NCI-H82 (cell line): ENCODE measurements around the gene CFD.
"Not testable (repeated sequence)": the region's sequence is repeated elsewhere in the genome, so short reads cannot be mapped to it uniquely, and the experiment has no call there.

ENCODE experiments used
- DNase-seq: peaks from one replicate; lab custom pipeline; 2025; lab: John Stamatoyannopoulos, UW

Gene CFD

DNA sequence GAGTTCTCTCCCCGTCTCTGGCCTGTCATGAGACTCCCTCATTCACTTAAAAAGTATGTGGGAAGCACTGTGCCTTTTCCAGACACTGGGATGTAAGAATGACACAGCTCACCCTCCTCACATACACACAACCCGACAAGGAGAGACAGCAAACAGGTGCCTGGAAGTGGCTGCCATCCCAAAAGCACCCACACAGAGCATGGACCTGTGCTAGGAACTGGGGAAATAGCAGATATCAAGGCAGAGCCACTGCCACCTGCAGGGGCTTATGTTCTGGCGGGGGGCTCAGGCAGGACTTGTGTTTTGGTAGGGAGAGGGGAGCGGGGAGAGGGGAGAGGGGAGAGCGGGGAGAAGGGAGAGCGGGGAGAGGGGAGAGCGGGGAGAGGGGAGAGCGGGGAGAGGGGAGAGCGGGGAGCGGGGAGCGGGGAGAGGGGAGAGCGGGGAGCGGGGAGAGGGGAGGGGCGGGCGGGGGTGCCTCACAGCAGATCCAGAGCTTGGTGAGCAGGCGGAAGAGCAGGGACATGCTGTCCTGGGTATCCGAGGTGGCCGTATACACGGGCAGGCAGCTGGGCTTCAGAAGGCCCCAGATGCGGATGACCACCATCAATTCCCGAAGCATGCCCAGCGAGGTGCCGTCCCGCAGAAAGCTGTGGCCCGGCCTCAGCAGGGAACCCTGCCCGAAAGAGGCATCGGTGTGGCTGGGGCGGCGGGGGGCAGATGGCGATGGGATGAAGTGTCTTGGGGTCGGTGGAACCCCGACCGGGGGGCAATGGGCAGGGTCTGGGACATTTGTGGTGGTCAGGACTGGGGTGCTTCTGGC is 12.2 kb downstream of the CFD start:
- DNase-seq, result peak; percentile 25

DNA sequence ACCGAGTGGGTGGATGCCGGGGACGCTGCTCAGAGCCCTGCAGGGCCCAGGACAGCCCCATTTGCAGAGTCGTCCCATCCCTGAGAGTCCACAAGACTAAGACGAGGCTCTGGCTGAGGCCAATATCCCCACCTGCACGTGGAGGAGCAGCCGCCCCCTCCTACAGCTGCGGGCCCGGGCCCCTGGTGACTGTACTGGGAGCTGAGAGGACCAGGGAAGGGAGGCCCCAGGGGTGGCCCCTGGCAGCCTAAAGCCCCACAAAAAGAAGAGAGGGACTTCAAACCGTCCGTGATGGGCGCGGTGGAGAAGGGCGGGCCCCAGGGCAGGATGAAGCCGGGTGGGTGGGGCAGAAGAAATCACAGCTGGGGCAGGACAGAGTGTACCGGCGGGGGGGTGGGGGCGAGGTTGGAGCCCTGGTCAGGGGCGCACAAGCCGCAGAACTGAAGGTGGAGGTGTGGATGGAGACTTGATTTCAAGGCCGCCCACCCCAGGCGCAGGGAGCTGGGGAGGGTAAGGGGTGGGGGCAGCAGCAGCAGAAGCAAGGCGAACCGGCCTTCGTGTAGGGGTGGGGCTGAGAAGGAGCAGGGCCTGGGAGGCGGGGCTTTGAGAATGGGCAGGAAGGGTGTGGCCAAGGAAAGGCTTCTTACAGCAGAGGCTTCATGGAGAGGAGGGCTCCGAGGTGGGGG is 12.9 kb downstream of the CFD start:
- DNase-seq, result peak; percentile 90

DNA sequence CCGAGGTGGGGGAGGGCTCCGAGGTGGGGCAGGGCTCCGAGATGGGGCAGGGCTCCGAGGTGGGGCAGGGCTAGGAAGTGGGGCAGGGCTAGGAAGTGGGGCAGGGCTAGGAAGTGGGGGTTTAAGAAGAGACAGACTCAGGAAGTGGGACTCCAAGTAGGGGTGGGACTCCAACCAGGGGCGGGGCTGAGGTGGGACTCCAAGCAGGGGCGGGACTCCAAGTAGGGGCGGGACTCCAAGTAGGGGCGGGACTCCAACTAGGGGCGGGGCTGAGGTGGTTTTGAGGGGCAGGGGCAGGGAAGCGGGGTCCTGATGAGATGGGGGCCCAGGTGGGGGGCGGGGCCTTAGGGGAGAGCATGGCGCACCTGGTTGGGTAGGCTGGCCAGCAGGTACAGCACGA is 13.6 kb downstream of the CFD start:
- DNase-seq, result peak; percentile 69

DNA sequence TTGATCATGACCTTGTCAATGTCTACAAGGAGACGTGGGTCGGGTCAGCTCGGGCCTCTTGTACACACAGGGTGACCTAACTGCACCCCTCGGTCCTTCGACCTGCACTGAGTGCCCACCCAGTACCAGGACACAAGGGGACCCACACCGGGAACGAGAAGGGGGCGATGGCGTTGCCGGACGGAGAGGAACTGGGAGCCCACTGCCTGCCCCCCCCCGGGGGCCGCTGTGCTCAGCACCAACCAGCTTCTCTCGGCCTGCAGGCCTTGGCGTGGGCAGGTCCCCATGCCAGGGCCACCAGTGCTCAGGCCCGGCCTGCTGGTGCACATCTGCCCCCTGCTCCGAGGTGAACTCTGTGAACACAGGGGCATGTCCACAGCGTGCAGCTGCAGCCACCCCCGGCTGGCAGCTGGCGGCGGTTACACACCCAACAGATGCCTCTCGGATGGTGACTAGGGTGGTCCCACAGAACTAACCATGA is 14.1 kb downstream of the CFD start:
- no peak for DNase-seq

DNA sequence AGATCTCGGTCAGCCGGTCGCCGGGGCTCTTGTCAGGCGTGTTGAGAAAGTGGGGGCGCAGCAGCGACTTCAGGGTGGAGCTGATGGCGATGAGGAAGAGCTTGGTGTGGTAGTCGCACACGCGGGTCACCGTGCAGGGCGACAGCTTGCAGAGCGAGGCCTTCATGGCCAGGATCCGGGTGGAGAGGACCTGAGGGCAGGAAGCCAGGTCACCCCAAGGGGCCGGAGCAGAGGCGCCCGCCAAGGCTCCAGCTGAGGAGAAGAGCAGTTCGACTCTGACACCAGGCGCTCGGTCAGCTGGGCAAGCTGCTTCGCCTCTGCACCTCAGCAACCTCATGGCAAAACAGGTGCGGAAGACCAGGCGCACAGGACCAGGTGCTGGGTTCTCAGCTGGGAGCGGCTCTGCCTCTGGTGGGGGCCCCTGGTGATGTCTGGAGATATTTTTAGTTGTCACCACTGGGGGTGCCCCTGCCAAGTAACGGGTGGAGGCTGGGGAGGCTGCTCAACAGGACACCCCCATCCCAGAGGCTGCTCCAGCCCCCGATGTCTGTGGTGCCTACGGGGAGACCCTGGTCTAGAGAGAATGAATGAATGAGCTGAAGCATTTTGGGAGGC is 15.9 kb downstream of the CFD start:
- no peak for DNase-seq

DNA sequence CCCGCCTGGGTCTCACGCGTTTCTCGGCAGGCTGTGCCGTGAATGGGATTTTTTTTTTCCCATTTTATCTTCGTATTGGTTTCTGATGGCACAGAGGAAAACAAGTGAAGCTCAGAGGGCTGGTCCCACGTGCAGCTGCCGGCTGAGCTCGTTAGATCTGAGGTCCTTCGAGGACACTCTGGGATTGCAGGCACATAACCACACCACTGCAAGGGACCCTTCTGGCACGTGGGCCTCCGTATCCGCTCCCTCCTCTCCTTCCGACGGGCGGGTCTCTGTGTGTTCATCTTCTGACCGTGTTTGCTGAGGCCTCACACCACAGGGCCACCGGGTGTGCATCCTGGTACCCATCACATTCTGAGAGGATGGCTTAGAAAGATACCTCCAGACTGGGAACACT is 16.6 kb downstream of the CFD start:
- DNase-seq, result peak; percentile 55

DNA sequence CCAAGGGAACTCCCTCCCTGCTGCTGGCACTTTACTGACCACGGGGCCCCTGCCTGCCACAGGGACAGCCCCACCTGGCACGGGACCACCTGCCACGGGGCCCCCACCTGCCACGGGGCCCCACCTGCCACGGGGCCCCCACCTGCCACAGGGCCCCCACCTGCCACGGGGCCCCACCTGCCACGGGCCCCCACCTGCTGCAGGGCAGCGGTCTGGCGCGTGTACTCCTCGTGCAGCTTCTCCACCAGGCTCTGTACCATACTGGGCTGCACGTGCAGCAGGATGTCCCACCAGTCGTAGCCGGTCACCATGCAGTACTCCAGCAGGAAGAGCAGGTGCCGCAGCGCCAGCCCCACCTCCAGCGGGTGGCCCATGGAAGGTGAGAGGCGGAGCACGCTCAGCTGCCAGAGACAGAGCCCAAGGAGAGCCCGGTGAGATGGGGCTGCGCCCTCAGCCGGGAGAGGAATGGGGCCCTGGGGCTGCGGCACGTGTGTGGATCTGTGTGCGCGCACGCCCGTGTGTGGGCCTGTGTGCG is 17.4 kb downstream of the CFD start:
- DNase-seq, result no peak

DNA sequence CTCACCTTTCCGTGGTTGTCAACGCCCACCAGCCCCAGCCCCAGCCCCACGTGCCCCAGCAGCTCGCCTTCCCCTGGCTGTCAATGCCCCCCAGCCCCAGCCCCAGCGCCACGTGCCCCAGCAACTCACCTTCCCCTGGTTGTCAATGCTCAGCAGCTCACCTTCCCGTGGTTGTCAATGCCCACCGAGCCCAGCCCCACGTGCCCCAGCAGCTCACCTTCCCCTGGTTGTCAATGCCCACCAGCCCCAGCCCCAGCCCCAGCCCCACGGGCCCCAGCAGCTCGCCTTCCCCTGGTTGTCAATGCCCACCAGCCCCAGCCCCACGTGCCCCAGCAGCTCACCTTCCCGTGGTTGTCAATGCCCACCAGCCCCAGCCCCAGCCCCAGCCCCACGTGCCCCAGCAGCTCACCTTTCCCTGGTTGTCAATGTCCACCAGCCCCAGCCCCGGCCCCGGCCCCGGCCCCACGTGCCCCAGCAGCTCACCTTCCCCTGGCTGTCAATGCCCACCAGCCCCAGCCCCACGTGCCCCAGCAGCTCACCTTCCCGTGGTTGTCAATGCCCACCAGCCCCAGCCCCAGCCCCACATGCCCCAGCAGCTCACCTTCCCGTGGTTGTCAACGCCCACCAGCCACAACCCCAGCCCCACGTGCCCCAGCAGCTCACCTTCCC is 18.7 kb downstream of the CFD start:
- DNase-seq, result not testable (repeated sequence)

DNA sequence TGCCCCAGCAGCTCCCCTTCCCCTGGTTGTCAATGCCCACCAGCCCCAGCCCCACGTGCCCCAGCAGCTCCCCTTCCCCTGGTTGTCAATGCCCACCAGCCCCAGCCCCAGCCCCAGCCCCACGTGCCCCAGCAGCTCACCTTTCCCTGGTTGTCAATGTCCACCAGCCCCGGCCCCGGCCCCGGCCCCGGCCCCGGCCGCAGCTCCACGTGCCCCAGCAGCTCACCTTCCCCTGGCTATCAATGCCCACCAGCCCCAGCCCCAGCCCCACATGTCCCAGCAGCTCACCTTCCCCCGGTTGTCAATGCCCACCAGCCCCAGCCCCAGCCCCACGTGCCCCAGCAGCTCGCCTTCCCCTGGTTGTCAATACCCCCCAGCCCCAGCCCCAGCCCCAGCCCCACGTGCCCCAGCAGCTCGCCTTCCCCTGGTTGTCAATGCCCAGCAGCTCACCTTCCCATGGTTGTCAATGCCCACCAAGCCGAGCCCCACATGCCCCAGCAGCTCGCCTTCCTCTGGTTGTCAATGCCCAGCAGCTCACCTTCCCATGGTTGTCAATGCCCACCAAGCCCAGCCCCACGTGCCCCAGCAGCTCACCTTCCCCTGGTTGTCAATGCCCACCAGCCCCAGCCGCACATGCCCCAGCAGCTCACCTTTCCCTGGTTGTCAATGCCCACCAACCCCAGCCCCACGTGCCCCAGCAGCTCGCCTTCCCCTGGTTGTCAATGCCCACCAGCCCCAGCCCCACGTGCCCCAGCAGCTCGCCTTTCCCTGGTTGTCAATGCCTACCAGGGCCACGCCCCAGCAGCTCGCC is 19.5 kb downstream of the CFD start:
- peak; percentile 19 for DNase-seq

DNA sequence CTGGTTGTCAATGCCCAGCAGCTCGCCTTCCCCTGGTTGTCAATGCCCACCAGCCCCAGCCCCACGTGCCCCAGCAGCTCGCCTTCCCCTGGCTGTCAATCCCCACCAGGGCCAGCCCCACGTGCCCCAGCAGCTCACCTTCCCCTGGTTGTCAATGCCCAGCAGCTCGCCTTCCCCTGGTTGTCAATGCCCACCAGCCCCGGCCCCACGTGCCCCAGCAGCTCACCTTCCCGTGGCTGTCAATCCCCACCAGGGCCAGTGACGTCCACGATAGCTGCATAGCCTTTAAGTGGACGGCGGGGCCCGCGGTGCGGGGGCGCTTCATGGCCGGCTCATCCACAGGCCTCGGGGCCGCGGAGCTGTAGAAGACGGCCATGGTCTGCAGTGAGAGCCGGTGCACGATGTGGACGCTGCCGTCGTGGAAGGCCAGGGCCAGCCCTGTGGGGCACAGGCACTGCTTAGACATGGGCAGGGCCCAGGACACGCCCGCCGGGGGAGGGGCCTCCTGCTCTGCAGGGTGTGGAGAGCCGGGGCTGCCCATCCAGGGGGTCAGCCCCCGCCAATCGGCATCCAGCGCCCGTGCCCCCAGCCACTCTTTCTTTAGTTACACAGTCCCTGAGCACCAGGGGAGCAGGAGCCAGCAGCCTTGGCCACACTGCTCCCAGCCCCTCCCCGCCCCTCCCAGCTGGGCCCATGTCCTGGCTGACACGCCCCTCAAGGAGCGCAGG is 20.4 kb downstream of the CFD start:
- DNase-seq, result no peak

DNA sequence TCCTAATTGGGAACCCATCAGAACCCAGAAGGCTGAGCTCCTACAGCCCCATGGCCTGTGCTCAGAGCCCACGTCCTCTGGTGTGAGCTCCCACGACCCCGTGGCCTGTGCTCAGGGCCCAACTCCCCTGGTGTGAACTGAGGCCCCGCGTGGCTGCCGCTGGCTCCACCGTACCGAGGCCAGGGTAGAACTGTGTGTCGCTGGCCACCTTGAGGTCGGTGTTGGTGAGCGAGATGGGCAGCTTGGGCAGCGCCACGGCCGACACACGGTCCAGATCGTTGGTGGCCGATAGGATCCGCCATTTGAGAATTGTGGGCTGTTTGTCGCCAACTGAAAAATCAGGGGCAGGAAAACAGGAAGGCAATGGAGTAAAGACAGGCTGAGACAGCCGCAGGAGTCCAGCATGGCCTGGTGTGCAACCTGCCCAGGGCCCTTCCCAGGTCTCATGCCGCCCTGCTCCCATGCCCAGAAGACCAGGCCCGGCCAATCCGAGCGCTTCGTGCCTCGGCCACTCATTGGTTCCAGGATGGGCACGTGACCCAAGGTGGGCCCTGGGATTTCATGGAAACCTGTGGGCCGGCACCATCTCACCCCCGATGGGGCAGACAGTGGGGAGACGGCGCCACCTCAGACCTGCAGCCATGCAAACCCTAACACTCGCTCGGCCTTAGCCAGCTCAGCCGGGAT is 22.1 kb downstream of the CFD start:
- DNase-seq, result no peak

DNA sequence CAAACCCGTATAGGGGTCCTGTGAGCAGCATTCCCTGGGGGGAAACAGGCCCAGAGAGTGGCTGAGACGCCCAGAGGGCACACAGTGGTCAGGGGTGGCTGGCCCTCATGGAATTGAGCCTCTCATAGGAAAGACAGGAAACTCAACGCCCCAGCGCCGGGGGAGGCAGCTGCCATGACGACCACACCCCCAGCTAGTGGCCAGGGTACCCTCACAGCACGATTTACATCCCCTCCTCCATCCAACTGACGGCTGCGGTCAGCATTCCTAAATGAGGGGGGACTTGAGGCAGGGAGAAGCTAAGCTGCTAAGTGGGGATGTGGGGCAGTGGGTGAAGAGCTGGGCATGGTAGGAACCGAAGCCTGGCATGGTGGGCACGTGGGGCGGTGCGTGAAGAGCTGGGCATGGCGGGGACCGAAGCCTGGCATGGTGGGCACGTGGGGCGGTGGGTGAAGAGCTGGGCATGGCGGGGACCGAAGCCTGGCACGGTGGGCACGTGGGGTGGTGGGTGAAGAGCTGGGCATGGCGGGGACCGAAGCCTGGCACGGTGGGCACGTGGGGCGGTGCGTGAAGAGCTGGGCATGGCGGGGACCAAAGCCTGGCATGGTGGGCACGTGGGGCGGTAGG is 23.5 kb downstream of the CFD start:
- no peak for DNase-seq

DNA sequence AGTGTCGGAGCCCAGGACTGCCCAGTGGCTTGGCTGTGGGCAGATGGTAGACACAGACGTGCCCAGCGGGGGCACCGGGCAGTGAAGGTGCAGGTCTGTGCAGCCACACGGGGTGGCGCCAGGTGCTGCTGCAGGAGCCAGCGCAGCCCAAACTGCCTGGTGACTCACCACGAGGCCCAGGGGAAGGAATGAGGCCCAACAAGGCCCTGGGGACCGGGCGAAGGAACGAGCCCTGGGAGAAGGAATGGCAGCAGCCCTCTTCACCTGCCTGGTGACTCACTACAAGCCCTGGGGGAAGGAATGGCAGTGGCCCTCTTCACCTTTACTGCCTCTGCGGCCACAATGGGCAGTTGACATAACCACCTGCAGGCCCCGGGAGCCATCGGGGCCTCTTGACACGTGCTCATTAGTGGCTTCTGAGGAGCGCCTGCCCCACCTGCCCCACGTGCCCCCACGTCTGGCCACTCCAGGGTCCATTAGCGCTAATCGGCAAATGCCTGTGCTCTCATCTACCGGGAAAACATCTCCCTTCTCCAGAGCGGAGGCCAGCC is 24.3 kb downstream of the CFD start:
- no peak for DNase-seq

DNA sequence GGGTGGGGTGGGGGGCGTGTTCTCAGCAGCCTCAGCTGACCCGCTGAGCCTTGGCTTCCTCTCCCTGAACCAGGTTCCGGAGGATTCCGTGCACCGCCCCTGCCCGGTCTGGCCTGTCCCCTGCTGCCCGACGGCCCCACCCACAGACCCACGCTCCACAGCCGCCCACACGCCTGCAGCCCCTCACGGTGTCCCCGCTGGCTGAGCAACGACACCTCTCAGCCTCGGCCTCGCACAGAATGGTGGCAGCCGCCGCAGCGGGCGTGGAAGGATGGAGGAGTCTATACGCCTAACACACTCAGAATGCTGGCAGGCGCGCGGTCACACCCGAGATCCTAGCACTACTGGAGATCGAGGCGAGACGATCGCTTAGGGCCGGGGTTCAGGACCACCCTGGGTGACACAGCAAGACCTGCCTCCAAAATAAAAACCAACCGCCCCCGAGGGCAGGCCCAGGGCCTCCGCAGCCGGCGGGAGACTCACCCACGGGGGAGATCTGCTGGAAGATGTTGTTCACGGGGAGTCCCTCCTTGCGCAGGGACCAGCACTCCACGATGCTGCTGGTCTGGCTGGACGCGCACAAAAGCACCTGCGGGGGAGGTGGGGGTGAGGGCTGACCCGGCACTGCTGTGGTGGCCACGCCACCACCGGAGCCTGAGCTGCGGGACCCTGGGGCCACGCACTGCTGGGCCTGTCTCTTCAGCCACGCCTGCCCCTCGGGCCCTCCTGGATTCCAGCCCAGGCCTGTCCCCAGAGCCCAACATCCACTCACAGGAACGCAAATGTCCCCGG is 25.2 kb downstream of the CFD start:
- DNase-seq, result no peak

DNA sequence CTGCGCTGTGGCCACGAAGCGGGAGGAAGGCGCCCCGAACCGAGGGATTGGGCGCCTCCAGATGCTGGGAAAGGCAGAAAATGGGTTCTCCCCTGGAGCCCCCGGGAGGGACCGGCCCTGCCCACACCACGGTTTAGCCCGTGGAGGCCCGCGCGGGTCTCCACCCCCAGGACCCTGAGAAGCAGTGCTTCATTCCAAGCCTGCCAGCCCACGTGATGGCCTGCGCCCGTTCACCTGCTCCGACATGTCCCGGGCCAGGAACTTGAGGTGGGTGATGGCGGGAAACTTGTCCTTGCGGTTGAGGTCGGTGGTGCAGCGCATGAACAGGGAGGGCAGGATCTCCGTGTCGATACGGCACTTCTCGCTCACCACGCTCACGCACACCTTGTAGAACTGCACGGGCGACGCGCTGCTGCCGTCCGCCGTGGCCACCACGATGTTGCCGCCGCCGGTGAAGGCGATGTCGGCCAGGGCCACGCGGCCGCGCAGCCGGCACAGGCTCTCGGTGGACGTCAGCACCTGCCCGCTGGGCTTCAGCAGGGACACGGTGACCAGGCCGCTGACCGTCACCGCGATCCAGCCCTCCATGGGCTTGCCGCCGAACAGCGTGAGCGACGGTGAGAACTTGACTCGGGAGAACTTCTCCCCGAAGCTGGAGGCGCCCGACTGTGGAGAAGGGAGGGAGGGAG is 26.2 kb downstream of the CFD start:
- no peak for DNase-seq

DNA sequence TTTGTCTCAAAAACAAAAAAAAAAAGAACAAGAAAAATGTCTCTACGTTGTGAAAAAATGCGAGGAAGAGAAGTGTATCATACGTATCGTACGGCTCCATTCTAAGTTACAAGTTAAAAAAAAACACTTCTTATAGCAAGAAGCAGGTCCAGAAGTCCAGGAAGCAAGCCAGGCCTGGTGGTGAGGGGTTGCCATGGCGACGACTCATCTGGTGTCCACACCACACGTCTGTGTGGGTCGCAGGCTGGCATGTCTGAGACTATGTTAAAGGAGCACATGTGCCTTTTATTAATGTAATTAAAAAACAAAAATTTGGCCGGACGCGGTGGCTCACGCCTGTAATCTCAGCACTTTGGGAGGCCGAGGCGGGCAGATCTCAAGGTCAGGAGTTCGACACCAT is 27.6 kb downstream of the CFD start:
- DNase-seq, result no peak

DNA sequence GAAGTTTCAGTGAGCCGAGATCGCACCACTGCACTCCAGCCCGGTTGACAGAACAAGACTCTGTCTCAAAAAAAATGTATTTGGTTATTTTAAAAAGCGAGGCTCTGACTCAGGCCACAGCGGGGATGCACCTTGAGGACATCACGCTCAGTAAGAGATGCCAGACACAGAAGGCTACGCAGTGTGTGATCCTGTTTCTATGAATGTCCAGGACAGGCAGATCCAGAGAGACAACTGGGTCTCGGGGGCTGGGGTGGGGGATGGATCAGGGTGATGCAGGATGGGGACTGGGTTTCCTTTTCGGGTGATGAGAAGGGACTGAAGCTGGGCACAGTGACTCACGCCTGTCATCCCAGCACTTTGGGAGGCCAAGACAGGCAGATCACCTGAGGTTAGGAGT is 28.1 kb downstream of the CFD start:
- DNase-seq, result no peak
